AG04449 (cell line): ENCODE data around the gene UBE2N.
A peak's percentile ranks its signal among the peaks of the same experiment; 100 is the strongest.

Experiments used
- CTCF ChIA-PET: fragments of 350-600 bp; formaldehyde crosslinking; extraction: SDS; loops from one replicate; lab custom pipeline; 2021; ENCODE audit warnings: antibody characterized with exemption; lab: Yijun Ruan, JAX
- POLR2A ChIA-PET: fragments of 400-600, 350-600 bp; formaldehyde crosslinking; extraction: SDS; loops from one replicate; lab custom pipeline; 2020; ENCODE audit warnings: antibody characterized with exemption, inconsistent platforms; lab: Yijun Ruan, JAX
- DNase-seq: peaks from one replicate; pipeline ENCODE4 v3.0.0-alpha.2; 2010; ENCODE audit warnings: low read depth, low spot score
- H3K4me3 ChIP-seq: 2 replicates; pipeline ENCODE4 v1.5.1; 2011; ENCODE audit warnings: low read depth, mild to moderate bottlenecking, control low read depth, low read length
- TF ChIP-seq, protein P1 (sequence below): IDR thresholded peaks from one replicate; pipeline ENCODE4 v1.5.1; 2011; ENCODE audit warnings: mild to moderate bottlenecking, moderate library complexity, low read length, control low read depth, inconsistent platforms; ENCODE audit not compliant: insufficient read depth; ENCODE audit errors: missing control alignments

Gene UBE2N, protein sequence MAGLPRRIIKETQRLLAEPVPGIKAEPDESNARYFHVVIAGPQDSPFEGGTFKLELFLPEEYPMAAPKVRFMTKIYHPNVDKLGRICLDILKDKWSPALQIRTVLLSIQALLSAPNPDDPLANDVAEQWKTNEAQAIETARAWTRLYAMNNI

DNA sequence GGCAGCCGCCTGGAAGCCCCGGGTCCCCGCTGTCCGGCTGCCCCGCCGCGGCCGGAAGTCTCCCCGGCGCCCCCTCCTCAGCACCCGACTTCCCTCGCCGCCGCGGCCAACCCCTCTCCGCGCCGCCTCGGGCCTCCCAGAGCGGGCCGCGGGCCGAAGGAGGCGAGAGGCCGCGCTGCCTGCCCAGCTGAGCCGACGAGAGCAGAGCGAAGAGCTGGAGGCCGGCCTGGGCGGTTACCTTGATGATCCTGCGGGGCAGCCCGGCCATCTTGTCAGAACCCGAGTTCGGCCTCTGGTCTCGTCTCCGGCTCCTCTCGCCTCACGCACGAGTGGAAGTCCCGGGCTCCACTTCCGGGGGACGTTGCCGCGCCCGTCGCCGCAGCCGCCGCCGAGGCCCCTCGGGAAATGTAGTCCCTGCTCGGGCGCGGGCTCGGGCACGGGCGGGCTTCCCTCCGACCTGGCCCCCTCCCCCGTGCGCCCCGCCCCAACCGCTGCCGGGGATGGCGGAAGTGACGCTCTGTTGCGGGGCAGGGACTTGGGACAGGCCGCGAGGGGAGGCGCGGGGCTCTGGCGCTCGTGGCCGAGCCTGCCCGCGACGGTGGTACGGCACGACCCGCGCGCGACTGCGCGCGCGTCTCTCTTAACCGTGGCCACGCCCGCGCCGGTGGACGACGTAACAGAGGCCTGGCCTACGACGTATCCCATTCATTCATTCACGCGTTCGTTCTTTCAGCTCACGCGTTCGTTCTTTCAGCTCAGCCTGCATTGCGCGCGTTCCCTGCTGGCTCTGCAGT lies at the start of gene UBE2N:
Gene UBE2N (minus strand): TSS at position 331 of the 794 bp plus-strand sequence. CDS start 63 bp downstream, at position 268.
- DNase-seq, result peak; percentile 47
- CTCF ChIA-PET, result interaction anchor here (1.1 to 3.2 kb wide), 5 partner anchors 9 to 660 kb away, joined by 3 to 14 read pairs (median 4); partner anchors contain the start of gene MRPL42
- TF ChIP-seq, protein P1, sequence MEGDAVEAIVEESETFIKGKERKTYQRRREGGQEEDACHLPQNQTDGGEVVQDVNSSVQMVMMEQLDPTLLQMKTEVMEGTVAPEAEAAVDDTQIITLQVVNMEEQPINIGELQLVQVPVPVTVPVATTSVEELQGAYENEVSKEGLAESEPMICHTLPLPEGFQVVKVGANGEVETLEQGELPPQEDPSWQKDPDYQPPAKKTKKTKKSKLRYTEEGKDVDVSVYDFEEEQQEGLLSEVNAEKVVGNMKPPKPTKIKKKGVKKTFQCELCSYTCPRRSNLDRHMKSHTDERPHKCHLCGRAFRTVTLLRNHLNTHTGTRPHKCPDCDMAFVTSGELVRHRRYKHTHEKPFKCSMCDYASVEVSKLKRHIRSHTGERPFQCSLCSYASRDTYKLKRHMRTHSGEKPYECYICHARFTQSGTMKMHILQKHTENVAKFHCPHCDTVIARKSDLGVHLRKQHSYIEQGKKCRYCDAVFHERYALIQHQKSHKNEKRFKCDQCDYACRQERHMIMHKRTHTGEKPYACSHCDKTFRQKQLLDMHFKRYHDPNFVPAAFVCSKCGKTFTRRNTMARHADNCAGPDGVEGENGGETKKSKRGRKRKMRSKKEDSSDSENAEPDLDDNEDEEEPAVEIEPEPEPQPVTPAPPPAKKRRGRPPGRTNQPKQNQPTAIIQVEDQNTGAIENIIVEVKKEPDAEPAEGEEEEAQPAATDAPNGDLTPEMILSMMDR, result no peak
- peak within 1 kb of the TSS; percentile 79 for H3K4me3 ChIP-seq
- POLR2A ChIA-PET, result interaction anchor here (0.6 kb wide), 1 partner anchor 22 kb away, joined by 3 read pairs; no protein-coding TSS in a partner anchor

DNA sequence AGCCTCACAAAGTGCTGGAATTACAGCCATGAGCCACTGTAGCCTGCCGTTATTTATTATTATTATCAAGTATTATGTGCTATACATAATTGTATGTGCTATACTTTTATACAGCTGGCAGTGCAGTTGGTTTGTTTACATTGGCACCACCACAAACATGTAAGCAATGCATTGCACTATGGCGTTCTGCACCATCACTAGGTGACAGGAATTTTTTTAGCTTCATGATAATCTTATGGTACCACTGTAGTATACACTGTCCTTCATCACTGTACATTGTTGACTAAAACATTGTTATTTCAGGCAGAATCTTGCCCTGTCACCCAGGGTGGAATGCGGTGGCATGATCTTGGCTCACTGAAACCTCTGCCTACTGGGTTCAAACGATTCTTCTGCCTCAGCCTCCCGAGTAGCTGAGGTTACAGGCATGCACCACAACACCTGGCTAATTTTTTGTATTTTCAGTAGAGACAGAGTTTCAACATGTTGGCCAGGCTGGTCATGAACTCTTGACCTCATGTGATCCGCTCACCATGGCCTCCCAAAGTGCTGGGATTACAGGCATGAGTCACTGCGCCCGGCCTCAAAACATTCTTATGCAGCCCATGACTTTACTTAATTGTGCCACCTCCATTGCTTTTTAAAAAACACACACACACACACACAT lies 42.7 kb upstream of the UBE2N start:
- CTCF ChIA-PET, result interaction anchor here (0.9 to 2.9 kb wide), 6 partner anchors 17 to 618 kb away, joined by 3 to 11 read pairs (median 7); partner anchors contain the start of gene MRPL42
- POLR2A ChIA-PET, result no interaction called here
- TF ChIP-seq, protein P1, result no peak
- no peak overlapping the region for H3K4me3 ChIP-seq
- DNase-seq, result no peak

DNA sequence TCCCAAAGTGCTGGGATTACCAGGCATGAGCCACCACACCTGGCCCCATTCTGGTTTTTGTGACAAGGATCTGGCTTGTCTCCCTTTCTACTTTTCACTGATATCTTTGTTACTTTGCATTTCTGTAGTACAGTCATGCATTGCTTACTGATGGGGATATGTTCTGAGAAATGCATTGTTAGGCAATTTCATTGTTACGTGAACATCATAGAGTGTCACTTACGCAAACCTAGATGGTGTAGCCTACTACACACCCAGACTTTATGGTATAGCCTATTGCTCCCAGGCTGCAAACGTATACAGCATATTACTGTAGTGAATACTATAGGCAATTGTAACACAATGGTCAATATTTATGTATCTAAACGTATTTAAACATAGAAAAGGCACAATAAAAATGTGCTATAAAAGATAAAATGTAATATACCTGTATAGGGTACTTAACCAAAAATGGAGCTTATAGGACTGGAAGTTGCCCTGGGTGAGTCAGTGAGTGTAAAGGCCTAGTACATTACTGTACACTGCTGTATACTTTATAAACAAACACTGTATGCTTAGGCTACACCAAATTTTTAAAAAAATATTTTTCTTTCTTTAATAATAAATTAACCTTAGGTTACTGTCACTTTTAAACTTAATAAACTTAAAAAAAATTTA lies 41.5 kb upstream of the UBE2N start:
- DNase-seq, result no peak
- TF ChIP-seq, protein P1, result no peak
- no peak overlapping the region for H3K4me3 ChIP-seq
- CTCF ChIA-PET, result interaction anchor here (0.6 to 2.9 kb wide), 8 partner anchors 8 to 1590 kb away, joined by 3 to 11 read pairs (median 5); partner anchors contain the start of genes MRPL42 and NR2C1
- POLR2A ChIA-PET, result no interaction called here

DNA sequence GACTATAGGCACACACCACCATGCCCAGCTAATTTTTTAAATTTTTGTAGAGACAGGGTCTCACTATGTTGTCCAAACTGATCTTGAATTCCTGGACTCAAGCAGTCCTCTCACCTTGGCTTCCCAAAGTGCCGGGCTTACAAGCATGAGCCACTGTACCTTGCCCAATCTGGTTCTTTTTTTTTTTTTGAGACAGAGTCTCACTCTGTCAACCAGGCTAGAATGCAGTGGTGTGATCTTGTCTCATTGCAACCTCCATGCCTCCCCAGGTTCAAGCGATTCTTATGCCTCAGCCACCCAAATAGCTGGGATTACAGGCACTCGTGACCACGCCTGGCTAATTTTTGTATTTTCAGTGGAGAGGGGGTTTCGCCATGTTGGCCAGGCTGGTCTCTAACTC lies 41.0 kb upstream of the UBE2N start:
- CTCF ChIA-PET, result interaction anchor here (0.6 to 1.7 kb wide), 6 partner anchors 10 to 1591 kb away, joined by 3 to 10 read pairs (median 4); partner anchors contain the start of genes MRPL42 and NR2C1
- no peak overlapping the region for H3K4me3 ChIP-seq
- TF ChIP-seq, protein P1, result no peak
- no peak for DNase-seq
- POLR2A ChIA-PET, result no interaction called here

DNA sequence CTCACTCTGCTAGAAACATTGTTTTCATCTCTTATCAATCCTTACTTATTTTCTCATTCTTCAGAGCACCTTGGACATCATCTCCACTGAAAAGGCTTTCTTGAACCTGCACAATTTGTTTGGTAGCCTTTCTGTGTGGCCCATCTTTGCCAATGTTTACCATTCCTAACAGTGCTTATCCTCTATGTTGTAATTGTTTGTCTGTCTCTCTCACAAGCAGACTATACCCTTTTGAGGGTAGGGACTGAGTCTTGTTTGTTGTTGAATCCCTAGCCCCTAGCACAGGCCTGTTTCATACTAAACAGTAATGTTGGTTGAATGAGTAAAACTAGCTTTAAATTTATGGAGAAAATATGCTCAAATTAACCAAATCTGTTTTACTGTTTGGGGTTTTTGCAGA lies 34.8 kb upstream of the UBE2N start:
- TF ChIP-seq, protein P1, result no peak
- ChIA-PET CTCF (interaction anchor here (1.1 to 2.7 kb wide), 4 partner anchors 9 to 625 kb away, joined by 3 to 16 read pairs (median 6); partner anchors contain the start of gene MRPL42), POLR2A (no interaction called here)
- H3K4me3 ChIP-seq, result no peak overlapping the region
- DNase-seq, result no peak
